Glomerular visceral epithelial cell (primary cell): ENCODE data around the gene RTP2.

ENCODE experiments used
- DNase-seq: peaks from one replicate; pipeline ENCODE4 v3.0.0-alpha.2; 2016; ENCODE audit errors: extremely low spot score

Gene RTP2, protein sequence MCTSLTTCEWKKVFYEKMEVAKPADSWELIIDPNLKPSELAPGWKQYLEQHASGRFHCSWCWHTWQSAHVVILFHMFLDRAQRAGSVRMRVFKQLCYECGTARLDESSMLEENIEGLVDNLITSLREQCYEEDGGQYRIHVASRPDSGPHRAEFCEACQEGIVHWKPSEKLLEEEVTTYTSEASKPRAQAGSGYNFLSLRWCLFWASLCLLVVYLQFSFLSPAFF

DNA sequence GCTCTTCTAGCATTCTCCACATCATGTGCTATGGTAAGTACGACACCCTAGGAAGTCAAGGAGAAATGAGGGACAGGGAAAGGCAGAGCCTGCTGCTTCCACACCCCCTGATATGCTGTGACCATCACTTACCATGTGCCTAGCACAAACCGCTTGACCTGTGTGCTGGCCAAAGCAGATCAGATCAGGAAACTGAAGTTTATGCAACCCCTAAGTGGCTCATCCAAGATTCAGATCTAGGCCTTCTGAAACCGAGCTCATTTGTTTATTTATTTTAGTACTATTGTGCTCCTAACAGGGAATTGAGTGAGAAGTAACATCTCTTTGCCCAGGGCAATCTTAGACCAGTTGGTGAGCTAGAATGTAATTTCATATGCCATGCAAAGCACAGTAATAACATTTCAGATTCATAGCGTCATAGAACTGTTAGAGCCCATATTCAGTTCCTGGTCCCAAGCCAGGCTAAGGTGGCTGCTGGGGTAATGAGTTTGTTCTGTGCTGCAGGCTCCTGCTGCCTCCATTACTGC, at the start of gene RTP2:
Gene RTP2, minus strand, starts transcription at position 51 of the 527 bp plus-strand sequence. CDS start 429 bp downstream, outside the sequence.
- DNase-seq = no peak

- DNase-seq = peak; percentile 17
Measured at GRCh38 chr3:187750513-187751123, 48.3 kb upstream of the RTP2 start.

DNA sequence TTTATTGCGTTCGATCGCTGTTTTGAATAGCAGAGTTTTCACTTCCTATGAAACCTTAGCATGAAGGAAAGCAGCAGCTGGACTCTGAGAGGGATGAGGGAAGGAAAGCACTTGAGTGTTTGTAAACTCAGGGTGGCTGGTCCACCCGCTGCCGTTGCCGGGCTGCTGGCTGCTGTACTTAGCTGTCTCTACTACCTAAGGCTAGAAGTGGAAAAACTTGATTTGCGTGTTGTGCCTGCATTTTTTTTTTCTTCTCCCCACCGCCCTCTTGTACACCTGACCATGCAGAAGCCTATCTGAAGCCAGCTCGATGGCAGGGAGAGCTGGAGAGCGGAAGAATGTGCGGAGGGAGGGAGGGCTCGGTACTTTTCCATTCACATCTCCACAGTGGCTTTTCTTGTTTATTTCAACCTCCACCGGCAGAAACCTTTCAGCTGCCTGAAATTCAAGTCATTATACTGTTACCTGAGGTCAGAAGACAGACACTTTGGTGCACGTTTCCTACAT, 47.7 kb upstream of the RTP2 start:
- DNase-seq = peak; percentile 34

GRCh38 chr3:187748050-187748481, 45.7 kb upstream of the RTP2 start:
- peak; percentile 77 for DNase-seq

GRCh38 chr3:187747506-187747905, 45.1 kb upstream of the RTP2 start:
- no peak for DNase-seq

GRCh38 chr3:187746442-187747281, 44.3 kb upstream of the RTP2 start:
- peak; percentile 10 for DNase-seq

- no peak for DNase-seq
Measured at GRCh38 chr3:187746059-187746441, 43.7 kb upstream of the RTP2 start.

GRCh38 chr3:187745201-187746058, 43.1 kb upstream of the RTP2 start, which contains the start of gene BCL6:
Gene BCL6 (minus strand): TSS chr3:187745468. CDS start chr3:187733693, 11,775 bp downstream.
- peak; percentile 95 for DNase-seq

DNA sequence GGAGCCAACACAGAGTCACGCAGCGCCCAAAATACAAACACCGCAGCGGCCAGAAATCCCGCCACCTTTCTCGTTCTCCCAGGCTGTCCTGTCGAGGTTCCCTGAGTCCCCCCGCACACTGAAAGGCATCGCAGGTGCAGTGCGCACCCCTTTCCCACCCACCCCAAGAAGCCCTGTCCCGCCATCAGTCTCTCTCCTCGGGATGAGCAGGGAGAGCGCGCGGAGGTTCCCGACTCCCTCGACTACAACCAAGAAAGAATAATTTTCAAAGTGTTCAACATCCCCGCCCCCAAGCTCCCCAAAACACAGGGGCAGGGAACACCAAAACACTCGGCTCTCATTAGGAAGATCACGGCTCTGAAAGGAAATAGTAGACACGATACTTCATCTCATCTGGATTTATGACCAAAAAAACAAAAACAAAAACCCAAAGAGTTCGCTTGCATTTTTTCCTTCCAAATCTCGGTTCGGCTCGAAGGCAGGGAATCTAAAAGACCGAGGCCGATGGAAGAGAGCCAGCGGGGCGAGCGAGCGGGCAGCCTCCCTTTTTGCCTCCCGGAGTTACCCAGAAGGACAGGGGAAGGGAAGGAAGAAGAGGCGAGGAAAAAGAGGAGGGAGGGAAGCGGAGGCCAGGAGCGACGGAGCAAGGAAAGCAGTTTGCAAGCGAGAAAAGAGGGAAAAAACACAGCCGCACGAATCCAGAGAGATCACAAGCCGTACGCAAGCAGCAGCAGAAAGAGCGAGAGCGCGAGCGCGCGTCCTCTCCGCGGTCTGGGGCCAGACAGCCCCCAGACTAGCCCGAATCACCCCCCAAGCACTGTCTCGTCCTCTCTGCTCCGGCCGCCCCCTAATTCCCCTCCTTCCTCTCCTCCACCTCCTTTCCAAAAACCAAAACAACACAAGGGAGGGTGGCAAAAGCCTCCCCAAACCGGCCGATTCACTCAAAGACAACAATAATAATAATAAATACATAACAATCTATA, 42.1 kb upstream of the RTP2 start:
- DNase-seq = peak; percentile 52

DNA sequence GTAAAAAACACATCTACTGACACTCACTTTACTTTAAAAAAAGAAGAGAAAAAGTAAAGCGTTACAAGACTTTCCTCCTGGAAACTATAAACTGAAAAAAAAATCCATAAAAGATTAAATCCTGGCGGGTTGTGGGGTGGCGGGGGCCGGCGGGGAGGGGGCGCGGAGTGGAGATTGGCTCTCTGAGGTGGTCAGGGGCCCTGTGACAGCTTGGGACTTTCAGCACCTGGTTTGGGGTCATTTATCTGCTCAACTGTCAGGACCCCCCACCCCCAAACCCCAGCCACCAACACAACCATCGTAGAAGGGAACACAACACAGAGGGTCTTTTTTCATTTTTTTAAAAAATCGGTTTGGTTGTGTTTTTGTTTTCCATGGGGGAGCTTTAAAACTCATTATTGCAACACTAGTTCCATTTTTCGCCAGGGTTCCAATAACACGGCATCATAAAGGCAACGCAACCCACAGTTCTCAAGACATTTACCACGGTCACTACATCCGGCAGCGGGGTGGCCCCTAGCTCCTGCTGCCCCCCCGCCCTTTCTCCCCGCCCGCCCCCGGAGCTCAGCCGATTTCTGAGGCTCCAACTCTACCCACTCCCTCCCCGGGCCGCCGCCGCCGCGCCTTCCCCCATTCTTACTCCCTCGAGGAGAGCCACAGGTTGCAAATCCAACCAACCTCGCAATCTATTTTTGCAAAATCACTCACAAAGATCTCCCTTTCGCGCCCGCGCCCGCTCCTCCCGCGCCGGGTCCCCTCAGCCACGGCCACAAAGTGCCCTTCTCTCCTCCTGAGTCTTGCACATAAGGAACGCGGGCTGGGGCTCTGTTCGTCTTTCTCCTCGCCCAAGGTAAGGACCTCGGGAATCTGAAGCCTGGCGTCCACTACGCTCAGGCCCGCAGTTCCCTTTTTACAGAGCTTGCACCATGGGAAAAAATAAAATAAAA, 41.1 kb upstream of the RTP2 start:
- peak; percentile 51 for DNase-seq

GRCh38 chr3:187742351-187743171, 40.2 kb upstream of the RTP2 start:
- DNase-seq = no peak

DNA sequence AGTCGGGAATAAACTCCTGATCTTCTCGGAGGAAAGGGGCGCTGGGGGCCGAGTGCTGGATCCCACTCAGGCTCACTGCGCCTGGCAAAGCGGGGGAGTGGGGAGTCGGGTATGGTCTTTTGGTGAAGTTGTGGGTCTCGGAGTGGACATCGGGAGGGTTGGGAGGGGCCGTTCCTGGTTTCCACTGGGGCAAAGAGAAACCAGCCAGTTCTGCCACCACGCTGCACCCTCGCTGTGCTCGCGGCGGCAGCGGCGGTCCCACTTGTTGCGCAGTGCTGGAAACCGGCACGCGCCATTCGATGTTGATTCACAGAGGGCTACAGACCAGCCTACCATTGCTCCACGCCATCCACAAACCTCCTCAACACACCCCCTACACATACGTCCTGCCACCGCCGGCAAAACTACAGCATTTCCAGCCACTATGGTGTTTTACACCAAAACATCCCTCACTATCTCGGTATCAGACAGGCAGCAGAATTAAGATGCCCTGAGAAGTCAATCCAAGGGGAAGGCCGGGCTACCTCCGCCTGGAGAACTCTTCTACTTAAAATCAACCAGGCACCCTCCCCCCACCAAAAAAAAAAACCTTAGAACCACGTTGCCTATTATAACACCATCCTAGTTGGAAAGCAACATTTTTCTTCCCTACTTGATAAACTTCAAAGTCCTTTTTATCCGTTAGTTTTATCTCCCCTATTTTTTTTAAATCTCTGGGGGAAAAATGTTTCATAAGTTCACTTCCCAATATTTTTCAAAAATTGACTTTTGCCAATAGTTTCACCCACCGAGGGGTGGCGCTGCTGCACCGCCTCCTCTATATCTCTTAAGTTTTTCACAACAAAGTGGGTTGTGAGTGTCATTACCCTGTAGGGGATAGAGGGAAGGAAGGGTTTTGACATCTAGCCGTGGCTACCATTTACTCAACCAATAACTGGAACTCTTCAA, 39.3 kb upstream of the RTP2 start:
- peak; percentile 75 for DNase-seq

GRCh38 chr3:187740421-187741399, 38.4 kb upstream of the RTP2 start:
- DNase-seq = peak; percentile 47

GRCh38 chr3:187739561-187740332, 37.4 kb upstream of the RTP2 start:
- peak; percentile 82 for DNase-seq

DNA sequence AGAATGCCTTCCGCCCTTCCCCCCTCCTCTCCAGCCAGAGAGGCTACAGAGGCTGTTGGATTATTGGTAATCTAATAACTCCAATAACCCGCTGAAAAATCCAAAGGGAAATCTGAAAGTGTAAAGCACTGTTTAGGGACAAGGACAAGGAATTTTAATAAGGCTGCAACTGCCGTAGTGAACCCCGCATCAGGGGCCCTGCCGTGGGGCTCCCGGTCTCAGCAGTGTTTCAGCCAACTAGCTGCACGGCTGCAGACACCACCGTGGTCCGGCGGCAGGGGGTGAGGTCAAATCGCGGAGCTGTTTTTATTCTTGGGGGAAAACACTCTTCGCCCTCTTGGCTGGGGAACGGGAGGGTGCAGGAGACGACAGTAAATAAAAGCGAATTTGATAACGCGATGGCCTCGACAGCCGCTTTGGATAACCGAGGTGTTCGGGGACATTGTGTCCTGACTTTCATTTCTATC, 36.8 kb upstream of the RTP2 start:
- DNase-seq = no peak
